Fibroblast of the aortic adventitia (primary cell): ENCODE data around the gene RPS6KA2. TPM values are rescaled to one million over a fixed set of nuclear protein-coding genes. Genes with fewer than 3 reads are reported as not detected.

Experiments used
- DNase-seq: peaks from one replicate; pipeline ENCODE4 v3.0.0-alpha.2; 2010; ENCODE audit warnings: low read depth
- H3K4me3 ChIP-seq: 2 replicates; pipeline ENCODE4 v1.5.1; 2011; ENCODE audit warnings: low read depth, mild to moderate bottlenecking, control low read depth, low read length, moderate library complexity
- total RNA-seq: library from RNA; depleted of rRNA; stranded (reverse); fragments of >200 nt; gene quantifications from 2 replicates; pipeline ENCODE4 v1.2.3, GENCODE V29; 2012; ENCODE audit warnings: low replicate concordance
- TF ChIP-seq, protein P1 (sequence below): IDR thresholded peaks from 2 replicates; pipeline ENCODE4 v1.5.1; 2011; ENCODE audit warnings: mild to moderate bottlenecking, low read length, control low read depth, inconsistent platforms; ENCODE audit not compliant: insufficient read depth

The RPS6KA2 gene
- total RNA-seq, 1 donor: 89.7 TPM

DNA sequence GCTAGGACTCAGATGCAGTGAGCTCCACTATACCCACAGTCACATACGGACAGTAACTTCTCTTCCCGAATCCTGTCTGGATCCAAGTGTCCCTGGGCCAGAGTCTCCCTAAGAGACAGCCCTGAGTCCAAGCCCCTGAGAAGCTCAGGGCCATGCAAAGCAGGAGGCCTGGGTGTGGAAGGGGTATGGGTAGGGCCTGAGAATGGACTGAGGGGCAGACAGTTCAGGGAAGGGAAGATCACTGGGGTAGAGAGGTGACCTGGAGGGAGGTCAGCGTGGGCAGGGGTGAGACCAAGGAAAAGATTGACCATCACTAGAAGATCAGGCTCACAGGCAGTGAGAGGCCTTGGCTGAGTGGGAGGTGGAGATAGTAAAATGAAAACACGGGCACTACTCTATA lies 8.8 kb downstream of the RPS6KA2 start:
- TF ChIP-seq, protein P1, sequence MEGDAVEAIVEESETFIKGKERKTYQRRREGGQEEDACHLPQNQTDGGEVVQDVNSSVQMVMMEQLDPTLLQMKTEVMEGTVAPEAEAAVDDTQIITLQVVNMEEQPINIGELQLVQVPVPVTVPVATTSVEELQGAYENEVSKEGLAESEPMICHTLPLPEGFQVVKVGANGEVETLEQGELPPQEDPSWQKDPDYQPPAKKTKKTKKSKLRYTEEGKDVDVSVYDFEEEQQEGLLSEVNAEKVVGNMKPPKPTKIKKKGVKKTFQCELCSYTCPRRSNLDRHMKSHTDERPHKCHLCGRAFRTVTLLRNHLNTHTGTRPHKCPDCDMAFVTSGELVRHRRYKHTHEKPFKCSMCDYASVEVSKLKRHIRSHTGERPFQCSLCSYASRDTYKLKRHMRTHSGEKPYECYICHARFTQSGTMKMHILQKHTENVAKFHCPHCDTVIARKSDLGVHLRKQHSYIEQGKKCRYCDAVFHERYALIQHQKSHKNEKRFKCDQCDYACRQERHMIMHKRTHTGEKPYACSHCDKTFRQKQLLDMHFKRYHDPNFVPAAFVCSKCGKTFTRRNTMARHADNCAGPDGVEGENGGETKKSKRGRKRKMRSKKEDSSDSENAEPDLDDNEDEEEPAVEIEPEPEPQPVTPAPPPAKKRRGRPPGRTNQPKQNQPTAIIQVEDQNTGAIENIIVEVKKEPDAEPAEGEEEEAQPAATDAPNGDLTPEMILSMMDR: no peak
- no peak for DNase-seq
- no peak overlapping the region for H3K4me3 ChIP-seq

GRCh38 chr6:166617359-166617758 lies 9.7 kb downstream of the RPS6KA2 start:
- TF ChIP-seq, protein P1: no peak
- DNase-seq: no peak
- H3K4me3 ChIP-seq: no peak overlapping the region

DNA sequence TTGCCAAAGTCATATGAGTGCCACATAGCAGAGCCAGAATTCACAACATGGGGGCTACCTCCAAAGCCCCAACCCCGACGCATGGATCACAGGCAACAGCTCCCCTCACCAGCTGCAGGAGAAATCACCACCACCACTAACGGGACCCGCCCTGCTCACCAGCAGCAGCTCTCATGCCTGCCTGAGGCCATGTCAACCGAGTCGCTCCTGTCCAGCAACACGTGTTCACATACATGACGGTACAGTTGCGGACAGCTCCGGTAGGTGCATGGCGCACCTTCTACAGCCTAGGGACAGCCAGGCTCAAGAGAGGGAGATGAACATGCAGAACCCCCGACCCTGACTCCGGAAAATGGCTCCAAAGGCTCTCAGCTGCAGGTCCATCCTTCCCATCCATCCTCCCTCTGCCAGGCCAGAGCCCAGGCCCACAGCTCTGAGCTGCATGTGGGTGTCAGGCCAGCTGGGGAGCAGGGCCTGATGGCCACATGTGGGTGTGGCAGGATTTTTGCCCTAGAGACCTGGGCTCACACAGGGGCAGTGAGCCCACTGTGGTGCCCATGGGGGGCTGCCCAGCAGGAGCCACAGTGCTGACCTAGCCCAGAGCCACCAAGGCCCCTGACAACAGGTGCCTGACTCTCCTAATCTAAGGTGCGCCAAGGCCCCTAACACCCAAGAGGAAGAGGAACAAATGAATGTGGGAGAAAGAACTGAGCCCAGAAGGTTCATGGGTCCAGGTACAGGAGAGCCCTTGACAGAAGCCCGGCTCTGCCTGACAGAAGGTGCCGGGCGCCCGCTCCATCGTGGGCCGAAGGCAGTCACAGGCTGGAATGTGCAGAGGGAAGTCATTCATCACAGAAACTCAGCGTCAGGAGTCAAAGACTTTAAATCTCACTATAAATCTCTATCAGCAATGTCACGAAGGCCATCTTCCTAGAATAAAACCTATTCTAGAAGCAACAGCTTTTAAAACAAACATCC lies 10.5 kb downstream of the RPS6KA2 start:
- DNase-seq: no peak

DNA sequence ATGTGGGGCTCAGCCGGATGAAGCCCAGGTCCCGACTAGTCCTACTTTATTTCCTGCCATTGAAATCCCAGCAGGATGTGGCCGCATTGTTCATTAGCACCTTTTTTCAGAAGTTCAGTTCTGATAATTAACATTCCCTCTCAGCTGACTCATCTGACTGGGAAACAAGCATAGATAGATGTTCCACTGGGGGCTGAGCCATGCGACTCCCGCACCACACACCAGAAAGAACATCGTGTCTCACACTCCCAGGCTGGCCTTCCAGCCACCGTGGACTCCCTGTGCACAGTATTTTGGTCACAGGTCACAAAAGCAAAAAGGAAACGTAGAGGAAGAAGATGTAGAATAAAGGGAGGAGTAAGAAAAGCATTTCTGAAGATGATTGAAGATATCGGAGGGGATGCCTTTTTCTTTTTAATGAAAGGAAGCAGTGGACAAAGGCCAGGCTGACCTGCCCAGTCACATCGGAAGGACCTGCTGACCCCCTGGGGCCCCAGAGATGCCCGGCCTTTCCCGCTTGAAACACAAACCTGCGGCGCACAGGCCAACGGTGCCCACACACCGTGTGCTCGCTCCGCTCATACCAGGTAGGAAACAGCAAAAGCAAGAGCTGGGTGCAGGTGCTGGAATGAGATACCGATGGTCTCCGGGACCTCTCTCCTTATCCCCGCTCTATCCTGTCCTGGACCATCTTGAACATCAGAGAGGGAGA lies 11.8 kb downstream of the RPS6KA2 start:
- no peak overlapping the region for H3K4me3 ChIP-seq
- DNase-seq: no peak
- TF ChIP-seq, protein P1: no peak

More for the DNA sequence above, 10.5 kb downstream of the RPS6KA2 start:
- no peak overlapping the region for H3K4me3 ChIP-seq
- TF ChIP-seq, protein P1: no peak

- no peak for DNase-seq
- TF ChIP-seq, protein P1: no peak
- H3K4me3 ChIP-seq: no peak overlapping the region
Observed at GRCh38 chr6:166614589-166614988, 12.5 kb downstream of the RPS6KA2 start.

- no peak for DNase-seq
- TF ChIP-seq, protein P1: no peak
- no peak overlapping the region for H3K4me3 ChIP-seq
Observed at GRCh38 chr6:166614171-166614583, 12.9 kb downstream of the RPS6KA2 start.
